ENCODE results near the gene DLGAP4. TPM values are rescaled to one million over a fixed set of nuclear protein-coding genes. Genes with fewer than 3 reads are reported as not detected.

The DLGAP4 gene
- total RNA-seq, 1 donor from 2014 or later: 77.3 TPM

- Histone ChIP-seq H3K27me3 (no peaks in the 10 kb centered on the region), H3K4me3 (no peak overlapping the region), H3K36me3 (no peaks in the 10 kb centered on the region), H3K27ac (no peak overlapping the region), H3K9me3 (no peaks in the 10 kb centered on the region), H3K4me1 (no peaks in the 10 kb centered on the region)
- intact Hi-C loops (cut with DNase I): no loop called here
- no peak for DNase-seq (ENCODE audit: extremely low spot score in 2 of 2)
- TF ChIP-seq CTCF (IDR thresholded peaks at IDR 0.05) (no peak), POLR2AphosphoS5 (IDR thresholded peaks at IDR 0.05; ENCODE audit: insufficient read depth in 1 of 2, low read depth in 1 of 2) (no peak), POLR2A (IDR thresholded peaks at IDR 0.05) (no peak)
These were observed 105.8 kb downstream of the DLGAP4 start for GRCh38 chr20:36411861-36412454.

- no peak for DNase-seq (ENCODE audit: extremely low spot score in 2 of 2)
- Histone ChIP-seq H3K9me3 (no peaks in the 10 kb centered on the region), H3K4me3 (no peak overlapping the region), H3K27me3 (no peaks in the 10 kb centered on the region), H3K4me1 (no peaks in the 10 kb centered on the region), H3K27ac (no peak overlapping the region), H3K36me3 (no peaks in the 10 kb centered on the region)
- intact Hi-C loops (cut with DNase I): no loop called here
- TF ChIP-seq POLR2AphosphoS5 (IDR thresholded peaks at IDR 0.05; ENCODE audit: insufficient read depth in 1 of 2, low read depth in 1 of 2): no peak
- no peak for TF ChIP-seq CTCF (IDR thresholded peaks at IDR 0.05)
- no peak for TF ChIP-seq POLR2A (IDR thresholded peaks at IDR 0.05)
These were observed 109.4 kb downstream of the DLGAP4 start for GRCh38 chr20:36415475-36416002.

GRCh38 chr20:36418711-36419110 lies 112.6 kb downstream of the DLGAP4 start:
- no peak overlapping the region for H3K4me3 ChIP-seq
- no peaks in the 10 kb centered on the region for H3K27me3 ChIP-seq
- intact Hi-C loops (cut with DNase I): no loop called here
- no peaks in the 10 kb centered on the region for H3K4me1 ChIP-seq
- H3K9me3 ChIP-seq: no peaks in the 10 kb centered on the region
- no peak for DNase-seq (ENCODE audit: extremely low spot score in 2 of 2)
- TF ChIP-seq CTCF (IDR thresholded peaks at IDR 0.05): no peak
- TF ChIP-seq POLR2A (IDR thresholded peaks at IDR 0.05): no peak
- no peak overlapping the region for H3K27ac ChIP-seq
- H3K36me3 ChIP-seq: no peaks in the 10 kb centered on the region

- TF ChIP-seq CTCF (IDR thresholded peaks at IDR 0.05): no peak
- no peak for TF ChIP-seq POLR2A (IDR thresholded peaks at IDR 0.05)
- TF ChIP-seq POLR2AphosphoS5 (IDR thresholded peaks at IDR 0.05; ENCODE audit: insufficient read depth in 1 of 2, low read depth in 1 of 2): no peak
- Histone ChIP-seq H3K4me1 (no peaks in the 10 kb centered on the region), H3K4me3 (no peak overlapping the region), H3K27ac (no peak overlapping the region), H3K36me3 (no peaks in the 10 kb centered on the region), H3K27me3 (no peaks in the 10 kb centered on the region), H3K9me3 (no peaks in the 10 kb centered on the region)
- intact Hi-C loops (cut with DNase I): no loop called here
- DNase-seq (ENCODE audit: extremely low spot score in 2 of 2): no peak
These were observed 115.5 kb downstream of the DLGAP4 start for GRCh38 chr20:36421641-36422040.

GRCh38 chr20:36424314-36424713 lies 118.2 kb downstream of the DLGAP4 start:
- no peak overlapping the region for H3K4me3 ChIP-seq
- no peak for DNase-seq (ENCODE audit: extremely low spot score in 2 of 2)
- no peaks in the 10 kb centered on the region for H3K36me3 ChIP-seq
- TF ChIP-seq POLR2AphosphoS5 (IDR thresholded peaks at IDR 0.05; ENCODE audit: insufficient read depth in 1 of 2, low read depth in 1 of 2): no peak
- TF ChIP-seq POLR2A (IDR thresholded peaks at IDR 0.05): no peak
- TF ChIP-seq CTCF (IDR thresholded peaks at IDR 0.05): no peak
- no peaks in the 10 kb centered on the region for H3K9me3 ChIP-seq
- no peaks in the 10 kb centered on the region for H3K27me3 ChIP-seq
- H3K27ac ChIP-seq: no peak overlapping the region
- no peaks in the 10 kb centered on the region for H3K4me1 ChIP-seq
- intact Hi-C loops (cut with DNase I): no loop called here
